DMS79 (cell line): Measurements from ENCODE around the gene NINL.
A peak's percentile ranks its signal among the peaks of the same experiment; 100 is the strongest.

ENCODE experiments used
- DNase-seq: peaks from one replicate; lab custom pipeline; 2025; lab: John Stamatoyannopoulos, UW

The NINL gene

DNA sequence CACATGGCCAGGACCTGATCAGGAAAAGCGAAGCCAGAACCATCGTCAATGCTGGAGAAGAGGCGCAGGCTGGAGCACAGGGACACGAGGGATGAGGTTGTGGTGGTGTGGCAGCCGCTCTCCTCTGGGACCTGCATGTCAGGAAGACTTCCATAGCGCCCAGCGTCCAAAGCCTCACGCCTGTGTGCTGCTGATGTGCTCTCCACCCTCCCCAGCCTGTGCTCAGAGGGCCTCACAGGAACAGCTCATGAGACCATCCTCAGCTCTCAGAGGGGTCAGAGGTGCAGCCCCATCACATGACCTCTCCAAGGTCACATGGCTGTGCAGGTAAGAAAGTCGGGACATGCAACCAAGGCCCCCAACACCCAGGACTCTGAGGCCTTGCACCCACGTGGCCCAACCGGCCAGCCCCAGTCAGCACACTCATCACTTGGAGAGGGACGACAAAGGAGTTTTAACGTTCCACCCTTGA is 84.4 kb downstream of the NINL start:
- DNase-seq, result no peak

GRCh38 chr20:25499855-25500434 is 85.4 kb downstream of the NINL start:
- DNase-seq, result no peak

DNA sequence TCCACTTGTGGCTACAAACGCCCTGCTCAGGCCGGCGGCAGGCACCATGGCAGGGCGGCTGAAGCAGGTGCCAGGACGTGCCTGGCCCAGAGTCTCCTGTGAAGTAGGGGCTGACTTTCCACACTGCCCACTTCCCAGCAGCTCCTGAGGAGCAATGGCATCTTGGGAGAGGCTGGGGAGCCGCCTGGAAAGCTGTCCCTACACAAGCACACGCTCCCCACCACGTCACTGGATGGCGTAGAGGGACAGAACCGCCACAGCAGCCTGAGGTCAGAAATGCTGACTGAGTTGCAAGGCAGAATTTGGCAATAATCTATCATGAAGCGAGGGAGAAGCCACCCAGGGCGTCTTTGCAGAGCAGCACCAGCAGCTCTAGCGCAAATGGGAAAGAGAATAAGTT is 86.3 kb downstream of the NINL start:
- DNase-seq, result no peak

DNA sequence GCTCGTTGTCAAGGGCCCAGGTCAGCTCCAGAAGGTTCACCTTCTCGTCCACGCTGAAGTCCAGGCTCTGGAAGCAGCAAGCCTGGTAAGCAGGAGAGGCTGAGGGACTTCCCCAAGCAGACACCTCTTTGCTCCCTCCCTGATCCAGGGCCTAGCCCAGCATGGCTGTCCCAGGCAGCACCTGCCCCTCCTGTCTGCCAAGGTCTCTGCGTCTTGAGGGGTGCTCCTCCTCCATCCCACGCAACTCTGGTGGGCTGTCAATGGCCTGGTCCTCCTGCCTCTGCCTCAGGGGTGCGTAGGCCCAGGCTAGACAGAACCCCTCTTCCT is 87.1 kb downstream of the NINL start:
- DNase-seq, result no peak

- no peak for DNase-seq
Observed at GRCh38 chr20:25497586-25498279, 87.6 kb downstream of the NINL start.

GRCh38 chr20:25496968-25497401 is 88.3 kb downstream of the NINL start:
- no peak for DNase-seq

DNA sequence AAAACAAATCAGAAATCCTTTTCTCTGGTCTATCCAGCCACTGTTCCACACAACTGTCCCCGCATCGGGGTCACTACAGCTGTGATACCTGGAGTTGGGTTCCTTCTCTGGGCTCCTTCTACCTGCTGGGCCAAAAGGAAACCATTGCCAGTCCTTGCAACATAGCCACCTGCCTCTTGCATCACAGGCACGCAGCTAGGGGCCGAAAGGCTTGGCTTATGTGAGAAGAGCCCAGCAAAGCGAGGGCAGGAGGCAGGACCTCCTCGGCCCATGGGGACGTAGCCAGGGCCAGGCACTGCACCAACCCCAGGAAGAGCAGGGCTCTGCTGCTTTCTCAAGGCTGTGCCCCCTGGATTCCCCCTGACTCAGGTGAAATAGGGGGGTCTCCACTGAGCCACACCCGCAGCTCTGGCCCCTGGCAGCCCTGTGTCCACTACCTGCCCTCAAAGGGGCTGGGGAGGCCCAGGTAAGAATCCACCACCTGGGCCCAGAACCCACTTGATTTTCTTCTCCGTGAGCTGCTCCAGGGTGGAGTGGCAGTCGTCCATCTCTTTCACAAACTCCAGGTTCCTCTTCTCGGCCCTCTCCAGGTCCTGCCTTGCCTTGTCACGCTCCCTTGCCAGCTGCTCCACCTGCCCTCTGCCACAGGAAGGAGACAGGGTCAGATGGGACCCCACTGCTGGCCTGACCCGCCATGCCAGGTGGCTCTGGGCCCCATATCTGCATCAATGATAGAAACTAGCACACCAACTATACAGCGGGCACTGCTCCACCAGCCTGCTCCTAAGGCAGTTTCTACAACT is 89.0 kb downstream of the NINL start:
- DNase-seq, result no peak

DNA sequence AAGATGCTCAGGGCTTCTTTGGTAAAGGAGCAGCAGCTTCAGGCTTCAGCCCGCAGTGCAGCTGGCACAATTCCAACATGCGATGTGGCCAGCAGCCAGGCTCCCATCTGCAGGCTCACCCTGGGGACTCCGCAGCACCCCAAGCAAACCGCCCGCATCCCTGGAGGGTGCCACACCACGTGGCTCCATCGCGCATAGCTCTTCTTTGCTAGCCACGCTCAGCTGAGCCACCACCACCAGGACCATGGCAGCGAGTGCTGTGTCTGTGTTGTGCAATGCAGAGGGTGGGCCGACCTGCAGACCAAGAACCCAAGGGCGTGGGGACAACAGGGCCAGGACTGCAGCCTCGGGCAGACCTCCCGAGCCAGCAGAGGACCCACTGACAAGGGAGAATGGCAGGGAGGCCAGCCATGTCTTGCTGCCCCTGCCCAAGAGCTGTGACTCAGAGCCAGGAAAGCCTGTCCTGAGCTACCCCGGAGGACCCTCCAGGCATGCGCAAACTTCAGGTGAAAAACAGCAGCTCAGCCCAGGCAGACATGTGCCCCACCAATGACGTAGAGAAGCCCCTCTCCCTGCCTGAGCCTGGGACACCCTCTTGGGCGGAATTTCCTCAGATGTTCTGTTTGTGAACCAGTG is 90.0 kb downstream of the NINL start:
- no peak for DNase-seq

- no peak for DNase-seq
Observed at GRCh38 chr20:25494506-25495188, 90.7 kb downstream of the NINL start.

DNA sequence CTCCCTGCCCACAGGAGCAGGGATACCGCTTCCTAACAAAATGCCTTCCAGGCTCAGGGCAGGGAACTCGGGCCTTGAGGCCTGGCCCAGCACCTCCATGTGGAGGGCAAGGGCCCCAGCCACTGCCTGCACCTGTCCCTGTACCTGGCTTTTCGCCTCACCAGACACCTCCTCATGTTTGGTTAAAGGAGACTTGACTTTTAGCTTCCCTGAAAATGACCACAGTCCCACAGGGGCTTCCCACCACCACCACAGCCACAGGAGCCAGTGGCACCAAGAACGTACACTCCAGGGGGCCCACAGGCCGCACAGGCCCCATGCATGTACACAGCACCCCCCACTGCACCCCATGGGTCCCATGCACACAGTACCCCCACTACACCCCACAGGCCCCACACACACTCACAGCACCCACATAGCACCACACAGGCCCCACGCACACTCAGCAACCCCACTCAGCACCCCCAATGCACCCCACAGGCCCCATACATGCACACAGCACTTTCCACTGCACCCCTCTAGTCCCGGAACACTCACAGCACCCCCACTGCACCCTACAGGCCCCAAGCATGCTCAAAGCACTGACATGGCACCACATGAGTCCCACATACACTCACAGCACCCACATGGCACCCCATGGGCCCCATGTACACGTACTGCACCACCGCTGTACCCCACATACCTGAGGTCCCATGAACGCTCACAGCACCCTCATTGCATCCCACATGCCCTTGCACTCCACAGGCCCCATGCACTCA is 91.4 kb downstream of the NINL start:
- DNase-seq, result no peak

DNA sequence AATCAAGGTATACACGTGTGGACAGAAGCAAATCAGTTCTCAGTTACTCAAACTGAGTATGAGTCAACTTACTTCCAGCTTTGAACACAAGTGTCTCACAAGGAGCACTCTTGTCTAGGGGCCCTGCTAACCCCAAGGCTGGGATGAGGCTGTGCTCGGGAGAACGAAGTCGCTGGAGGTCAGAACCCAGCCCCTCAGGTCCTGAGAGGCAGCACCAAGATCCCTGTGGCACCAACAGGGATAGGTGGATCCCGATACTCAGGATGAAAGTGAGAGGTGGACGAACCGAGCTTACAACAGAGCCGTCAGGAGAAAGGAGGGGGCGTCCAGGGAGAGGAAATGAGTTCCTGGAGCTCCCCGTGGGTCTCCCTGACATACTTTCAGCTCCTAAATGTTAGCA is 92.2 kb downstream of the NINL start:
- no peak for DNase-seq

- no peak for DNase-seq
Observed at GRCh38 chr20:25491446-25492038, 93.8 kb downstream of the NINL start.

DNA sequence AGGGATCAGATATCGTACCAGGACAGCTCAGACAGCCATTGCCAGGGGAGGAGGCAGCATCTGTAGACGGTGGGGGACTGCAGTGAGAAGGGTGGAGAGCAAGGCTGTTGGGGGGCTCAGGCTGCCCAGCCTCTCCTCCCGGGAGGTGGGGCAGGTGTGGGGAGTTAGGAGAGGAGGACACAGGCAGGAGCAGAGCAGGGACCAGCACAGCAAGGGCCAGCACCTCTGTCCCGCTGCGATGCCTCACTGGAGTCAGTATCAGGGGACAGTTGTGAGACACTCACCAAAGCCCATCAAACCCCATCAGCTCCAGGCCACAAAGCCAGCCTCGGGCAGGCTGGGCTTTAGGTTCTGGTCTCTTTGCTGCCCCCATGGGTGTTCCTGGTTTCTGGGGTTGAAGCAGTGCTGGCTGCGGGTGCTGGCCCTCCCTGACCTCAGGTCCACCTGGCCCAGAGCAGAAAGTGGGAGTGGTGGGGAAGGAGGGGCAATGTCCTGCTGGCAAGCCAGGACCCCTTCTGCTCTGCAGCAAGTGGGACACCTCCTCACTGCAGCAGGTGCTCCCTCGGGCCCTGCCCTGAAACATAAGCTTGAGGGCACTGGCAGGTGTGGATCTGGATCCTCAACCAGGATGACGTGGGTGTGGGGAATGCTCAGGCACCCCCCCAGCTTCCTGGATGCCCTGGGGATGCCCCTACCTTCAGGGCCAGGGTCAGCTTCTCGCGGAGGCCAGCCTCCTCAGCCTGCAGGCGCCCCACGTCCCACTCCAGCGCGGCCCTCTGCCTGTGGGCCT is 94.5 kb downstream of the NINL start:
- DNase-seq, result no peak

GRCh38 chr20:25489221-25489871 is 96.0 kb downstream of the NINL start:
- no peak for DNase-seq

GRCh38 chr20:25487975-25488374 is 97.4 kb downstream of the NINL start:
- DNase-seq, result no peak

- DNase-seq, result no peak
Observed at GRCh38 chr20:25487306-25487705, 98.0 kb downstream of the NINL start.

GRCh38 chr20:25486377-25486776 is 99.0 kb downstream of the NINL start:
- no peak for DNase-seq

- DNase-seq, result no peak
Observed at GRCh38 chr20:25485872-25486271, 99.5 kb downstream of the NINL start.

GRCh38 chr20:25484911-25485511 is 100.3 kb downstream of the NINL start:
- peak; percentile 42 for DNase-seq
